Glutamatergic neuron (in vitro differentiated cells): ENCODE results near the gene BACE2. TPM values are rescaled to one million over a fixed set of nuclear protein-coding genes. Genes with fewer than 3 reads are reported as not detected.

Source experiments
- DNase-seq: peaks from one replicate; pipeline ENCODE4 v3.0.0; 2022
- H3K27ac Mint-ChIP-seq: one replicate; pipeline ENCODE4 v1.8.0; 2020; ENCODE audit warnings: mild to moderate bottlenecking, mixed read lengths, inconsistent platforms; ENCODE audit not compliant: unreplicated experiment
- H3K27me3 Mint-ChIP-seq: one replicate; pipeline ENCODE4 v1.8.0; 2020; ENCODE audit warnings: mild to moderate bottlenecking, moderate library complexity, mixed read lengths, inconsistent platforms; ENCODE audit not compliant: unreplicated experiment
- H3K36me3 Mint-ChIP-seq: one replicate; pipeline ENCODE4 v1.8.0; 2020; ENCODE audit warnings: mild to moderate bottlenecking, mixed read lengths, inconsistent platforms; ENCODE audit not compliant: unreplicated experiment
- H3K4me1 Mint-ChIP-seq: one replicate; pipeline ENCODE4 v1.8.0; 2020; ENCODE audit warnings: mild to moderate bottlenecking, low read depth, mixed read lengths, inconsistent platforms; ENCODE audit not compliant: unreplicated experiment
- H3K4me3 Mint-ChIP-seq: one replicate; pipeline ENCODE4 v1.8.0; 2020; ENCODE audit warnings: mild to moderate bottlenecking, mixed read lengths, inconsistent platforms; ENCODE audit not compliant: unreplicated experiment
- H3K9me3 Mint-ChIP-seq: one replicate; pipeline ENCODE4 v1.8.0; 2020; ENCODE audit warnings: mild to moderate bottlenecking, moderate library complexity, mixed read lengths, inconsistent platforms; ENCODE audit not compliant: unreplicated experiment
- total RNA-seq: library from RNA; stranded (reverse); fragmentation: NEBNext Ultra II Directional; extraction: Animal tissue kit (Norgen Biotek cat#: 25700); gene quantifications from one replicate; pipeline ENCODE4 v1.2.1, GENCODE V29; 2021; ENCODE audit not compliant: unreplicated experiment
- TF ChIP-seq, protein P1 (sequence below): fragments of 200-600 bp; sonication (generic); IDR thresholded peaks from one replicate; pipeline ENCODE4 v1.5.0; 2021; ENCODE audit not compliant: partially characterized antibody, unreplicated experiment

The BACE2 gene
- total RNA-seq, 1 donor from 2014 or later: not detected

DNA sequence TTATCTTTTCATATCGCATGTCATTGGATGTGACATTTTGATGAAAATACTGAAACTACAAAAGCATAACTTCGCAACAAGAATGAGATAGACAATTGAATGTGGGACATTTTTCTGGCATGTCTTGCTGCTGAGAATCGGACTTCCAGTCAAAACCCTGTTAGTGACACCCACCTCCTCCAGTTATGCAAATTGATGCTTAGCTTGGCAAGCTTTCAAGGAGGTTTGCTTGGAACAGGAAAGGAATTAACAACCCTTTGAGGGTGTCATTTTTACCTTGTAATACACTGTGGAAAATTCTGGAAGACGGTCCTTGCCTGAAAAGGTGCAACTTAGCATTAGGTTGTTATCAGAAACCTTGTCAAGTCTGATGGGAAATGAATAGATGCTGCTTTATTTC lies 109.9 kb downstream of the BACE2 start:
- Mint-ChIP-seq H3K9me3 (no peaks in the 10 kb centered on the region), H3K4me3 (no peak overlapping the region), H3K4me1 (no peaks in the 10 kb centered on the region), H3K36me3 (peaks cover 2% of the 10 kb centered on the region), H3K27ac (no peak overlapping the region), H3K27me3 (peaks cover 4% of the 10 kb centered on the region)
- DNase-seq: no peak
- TF ChIP-seq, protein P1, sequence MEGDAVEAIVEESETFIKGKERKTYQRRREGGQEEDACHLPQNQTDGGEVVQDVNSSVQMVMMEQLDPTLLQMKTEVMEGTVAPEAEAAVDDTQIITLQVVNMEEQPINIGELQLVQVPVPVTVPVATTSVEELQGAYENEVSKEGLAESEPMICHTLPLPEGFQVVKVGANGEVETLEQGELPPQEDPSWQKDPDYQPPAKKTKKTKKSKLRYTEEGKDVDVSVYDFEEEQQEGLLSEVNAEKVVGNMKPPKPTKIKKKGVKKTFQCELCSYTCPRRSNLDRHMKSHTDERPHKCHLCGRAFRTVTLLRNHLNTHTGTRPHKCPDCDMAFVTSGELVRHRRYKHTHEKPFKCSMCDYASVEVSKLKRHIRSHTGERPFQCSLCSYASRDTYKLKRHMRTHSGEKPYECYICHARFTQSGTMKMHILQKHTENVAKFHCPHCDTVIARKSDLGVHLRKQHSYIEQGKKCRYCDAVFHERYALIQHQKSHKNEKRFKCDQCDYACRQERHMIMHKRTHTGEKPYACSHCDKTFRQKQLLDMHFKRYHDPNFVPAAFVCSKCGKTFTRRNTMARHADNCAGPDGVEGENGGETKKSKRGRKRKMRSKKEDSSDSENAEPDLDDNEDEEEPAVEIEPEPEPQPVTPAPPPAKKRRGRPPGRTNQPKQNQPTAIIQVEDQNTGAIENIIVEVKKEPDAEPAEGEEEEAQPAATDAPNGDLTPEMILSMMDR: no peak

DNA sequence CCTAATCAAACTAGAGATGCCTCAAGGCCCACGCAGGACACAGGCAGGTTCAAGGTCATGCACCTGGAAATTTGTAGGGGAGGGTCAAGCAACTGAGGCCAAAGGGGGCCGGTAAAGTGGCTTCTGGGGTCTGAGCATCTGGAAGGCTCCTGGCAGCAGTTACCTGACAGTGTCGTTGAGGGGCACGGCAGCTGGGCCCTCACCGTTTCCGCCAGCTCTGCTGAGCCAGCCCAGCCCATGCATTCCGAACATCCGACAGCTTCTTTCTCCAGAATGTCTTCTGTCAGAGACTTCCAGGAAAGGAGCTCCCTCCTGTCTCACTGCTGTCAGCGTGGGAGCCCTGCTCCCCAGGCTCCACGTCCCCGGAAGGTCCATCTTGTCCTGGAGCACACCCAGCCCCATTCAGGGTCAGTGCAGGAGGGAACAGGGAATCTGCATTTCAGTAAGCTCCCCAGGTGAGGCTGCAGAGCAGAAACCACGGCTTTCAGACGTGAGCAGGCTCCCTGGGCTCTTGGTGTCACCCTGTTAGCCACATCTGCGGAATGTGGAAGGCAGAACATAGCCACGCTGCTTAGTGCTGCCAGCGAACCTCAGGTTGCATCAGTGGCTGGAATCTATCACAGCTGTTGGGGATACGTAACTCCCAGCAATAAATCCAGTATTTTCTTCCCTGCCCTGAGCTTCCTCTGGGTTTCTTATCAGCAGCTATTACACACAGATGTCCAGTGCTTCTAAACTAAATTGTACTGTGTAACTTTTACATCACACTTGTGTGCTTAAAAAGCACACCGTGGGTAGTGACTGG lies 112.4 kb downstream of the BACE2 start:
- no peak for DNase-seq
- TF ChIP-seq, protein P1: no peak
- no peak overlapping the region for H3K27ac Mint-ChIP-seq
- H3K9me3 Mint-ChIP-seq: no peaks in the 10 kb centered on the region
- H3K4me3 Mint-ChIP-seq: no peak overlapping the region
- H3K36me3 Mint-ChIP-seq: no peaks in the 10 kb centered on the region
- peaks cover 6% of the 10 kb centered on the region for H3K4me1 Mint-ChIP-seq
- H3K27me3 Mint-ChIP-seq: peaks cover 2% of the 10 kb centered on the region

DNA sequence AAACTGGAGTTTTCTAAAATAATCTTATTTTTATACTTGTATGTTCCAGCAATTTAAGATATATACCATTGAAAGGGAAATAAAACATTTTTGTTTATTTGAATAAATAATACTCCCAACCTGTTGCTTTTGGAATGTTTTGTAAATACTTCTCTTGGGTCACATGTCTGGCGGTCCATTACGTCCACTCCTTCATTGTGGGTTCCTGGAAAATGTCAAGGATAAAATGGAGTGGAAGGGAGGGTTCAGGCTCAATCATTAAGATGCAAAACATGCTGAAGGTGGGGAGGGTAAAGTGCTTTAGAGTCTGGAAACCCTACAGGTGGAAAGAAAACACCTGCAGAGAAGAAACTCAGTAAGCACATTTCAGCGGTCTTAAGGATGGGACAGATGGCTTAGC lies 114.5 kb downstream of the BACE2 start:
- H3K4me3 Mint-ChIP-seq: no peak overlapping the region
- H3K9me3 Mint-ChIP-seq: no peaks in the 10 kb centered on the region
- H3K4me1 Mint-ChIP-seq: peaks cover 6% of the 10 kb centered on the region
- DNase-seq: no peak
- no peak overlapping the region for H3K27ac Mint-ChIP-seq
- peaks cover 2% of the 10 kb centered on the region for H3K27me3 Mint-ChIP-seq
- no peaks in the 10 kb centered on the region for H3K36me3 Mint-ChIP-seq
- TF ChIP-seq, protein P1: no peak

DNA sequence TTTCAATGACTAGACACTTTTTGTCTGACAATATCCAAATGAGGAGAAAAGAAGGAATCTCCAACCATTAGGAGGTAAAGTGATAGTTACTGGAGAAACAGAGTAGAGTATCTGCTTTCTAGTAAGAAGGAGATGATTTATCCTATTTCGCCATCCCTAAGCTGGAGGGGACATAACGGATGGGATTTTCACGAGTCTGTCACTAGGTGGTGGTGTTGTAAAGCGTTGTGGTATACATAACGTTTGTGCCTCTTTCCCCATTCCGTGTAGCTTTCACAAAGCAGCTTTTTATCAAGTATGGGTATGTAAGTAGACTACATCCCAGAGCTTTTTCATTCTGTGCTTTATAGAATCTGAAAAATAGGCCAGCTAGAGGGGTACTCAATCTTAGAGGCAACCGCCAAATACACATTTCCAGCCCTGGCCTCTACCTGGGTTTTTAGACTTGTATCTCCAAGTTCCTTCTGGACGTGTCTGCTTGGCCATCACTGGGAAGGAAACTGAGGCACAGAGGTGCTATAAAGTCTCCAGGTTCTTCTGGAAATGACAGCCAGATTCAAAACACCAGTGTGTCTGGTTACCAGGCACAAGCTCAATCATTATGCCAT lies 115.4 kb downstream of the BACE2 start:
- Mint-ChIP-seq H3K27me3 (peaks cover 2% of the 10 kb centered on the region), H3K9me3 (no peaks in the 10 kb centered on the region), H3K27ac (no peak overlapping the region), H3K36me3 (no peaks in the 10 kb centered on the region), H3K4me3 (no peak overlapping the region), H3K4me1 (peaks cover 6% of the 10 kb centered on the region)
- DNase-seq: no peak
- TF ChIP-seq, protein P1: peak; percentile 59

DNA sequence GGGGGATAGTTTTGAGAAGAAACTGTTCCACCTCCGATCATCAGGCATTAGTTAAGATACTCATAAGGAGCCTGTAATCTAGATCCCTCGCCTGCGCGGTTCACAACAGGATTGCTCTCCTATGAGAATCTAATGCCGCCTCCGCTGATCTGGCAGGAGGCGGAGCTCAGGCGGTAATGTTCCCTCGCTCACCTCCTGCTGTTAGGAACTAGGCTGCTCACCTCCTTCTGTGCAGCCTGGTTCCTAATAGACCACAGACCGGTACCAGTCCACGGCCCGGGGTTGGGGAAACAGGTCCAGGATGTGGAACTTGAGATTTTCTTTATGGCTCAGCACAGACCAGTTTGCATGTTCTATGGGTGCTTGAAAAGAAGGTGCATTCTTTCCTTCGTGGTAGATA lies 121.5 kb downstream of the BACE2 start:
- Mint-ChIP-seq H3K4me1 (peaks cover 2% of the 10 kb centered on the region), H3K4me3 (no peak overlapping the region), H3K9me3 (peaks cover 5% of the 10 kb centered on the region), H3K36me3 (no peaks in the 10 kb centered on the region), H3K27ac (no peak overlapping the region), H3K27me3 (no peaks in the 10 kb centered on the region)
- TF ChIP-seq, protein P1: no peak
- DNase-seq: no peak
